HEK293 (cell line): ENCODE data around the gene HMX1.

Source experiments
- CTCF ChIA-PET: fragments of 350-600 bp; formaldehyde crosslinking; extraction: SDS; loops from one replicate; lab custom pipeline; 2021; ENCODE audit warnings: antibody characterized with exemption; lab: Yijun Ruan, JAX
- POLR2A ChIA-PET: fragments of 300-600 bp; formaldehyde crosslinking; extraction: SDS; loops from one replicate; lab custom pipeline; 2020; ENCODE audit warnings: antibody characterized with exemption, inconsistent platforms; lab: Yijun Ruan, JAX
- H3K27ac ChIP-seq: fragments of 200-500 bp; sonication (Bioruptor generic); 2 replicates; pipeline ENCODE4 v1.5.1; 2014; ENCODE audit warnings: low read depth, low read length, control low read depth, inconsistent platforms; ENCODE audit errors: extremely low read depth
- H3K36me3 ChIP-seq, 2 experiments: fragments of 200-500 bp in 1 of 2; sonication (Bioruptor generic) in 1 of 2; 1 replicate in 1 of 2; 2 replicates in 1 of 2; pipeline ENCODE4 v1.5.1; 2014 to 2017; ENCODE audit warnings: inconsistent platforms in 2 of 2, low read length in 2 of 2; ENCODE audit not compliant: control insufficient read depth in 2 of 2, insufficient read depth in 1 of 2
- H3K4me1 ChIP-seq: fragments of 200-500 bp; sonication (Bioruptor generic); 2 replicates; pipeline ENCODE4 v1.5.1; 2014; ENCODE audit warnings: mild to moderate bottlenecking, low read length, inconsistent platforms; ENCODE audit not compliant: control insufficient read depth, insufficient read depth
- H3K4me3 ChIP-seq: 2 replicates; pipeline ENCODE4 v1.5.1; 2011; ENCODE audit warnings: low read depth, mild to moderate bottlenecking, control low read depth, low read length, moderate library complexity
- H3K9me3 ChIP-seq: fragments of 200-500 bp; sonication (Bioruptor generic); 2 replicates; pipeline ENCODE4 v1.5.1; 2014; ENCODE audit warnings: low read depth, low read length, inconsistent platforms; ENCODE audit not compliant: control insufficient read depth, insufficient read depth
- MZF1 ChIP-seq: fragments of 450-650 bp; formaldehyde crosslinking; IDR thresholded peaks from 2 replicates; pipeline ENCODE4 v1.5.1; 2017; ENCODE audit warnings: missing biosample characterization, missing genetic modification characterization, borderline replicate concordance
- PBX3 ChIP-seq: sonication (generic); formaldehyde crosslinking; IDR thresholded peaks from 2 replicates; pipeline ENCODE4 v1.8.1; 2022; ENCODE audit warnings: mild to moderate bottlenecking, moderate library complexity, missing genetic modification reagents
- PRDM2 ChIP-seq: fragments of 450-650 bp; formaldehyde crosslinking; IDR thresholded peaks from 2 replicates; pipeline ENCODE4 v1.5.1; 2016; ENCODE audit warnings: missing biosample characterization, missing genetic modification characterization, borderline replicate concordance
- PRDM4 ChIP-seq: fragments of 450-650 bp; formaldehyde crosslinking; IDR thresholded peaks from 2 replicates; pipeline ENCODE4 v1.5.1; 2017; ENCODE audit warnings: missing biosample characterization, missing genetic modification characterization
- RBAK ChIP-seq: fragments of 450-650 bp; formaldehyde crosslinking; IDR thresholded peaks from 2 replicates; pipeline ENCODE4 v1.5.1; 2016; ENCODE audit warnings: missing biosample characterization, missing genetic modification characterization
- REPIN1 ChIP-seq: fragments of 450-650 bp; formaldehyde crosslinking; IDR thresholded peaks from 2 replicates; pipeline ENCODE4 v1.5.1; 2017; ENCODE audit warnings: missing biosample characterization, missing genetic modification characterization, low read depth
- TCF7L2 ChIP-seq: IDR thresholded peaks from 2 replicates; pipeline ENCODE4 v1.6.1; 2011; ENCODE audit warnings: low read depth, mild to moderate bottlenecking, inconsistent platforms, low read length, moderate library complexity, borderline replicate concordance
- ZNF114 ChIP-seq: fragments of 450-650 bp; formaldehyde crosslinking; IDR thresholded peaks from 2 replicates; pipeline ENCODE4 v1.5.0; 2017; ENCODE audit warnings: missing biosample characterization, missing genetic modification characterization
- ZNF133 ChIP-seq: fragments of 450-650 bp; formaldehyde crosslinking; IDR thresholded peaks from 2 replicates; pipeline ENCODE4 v1.5.1; 2016; ENCODE audit warnings: missing biosample characterization, missing genetic modification characterization
- ZNF157 ChIP-seq: fragments of 450-650 bp; formaldehyde crosslinking; IDR thresholded peaks from 2 replicates; pipeline ENCODE4 v1.5.1; 2016; ENCODE audit warnings: missing biosample characterization, missing genetic modification characterization
- ZNF24 ChIP-seq: fragments of 450-650 bp; formaldehyde crosslinking; IDR thresholded peaks from 2 replicates; pipeline ENCODE4 v1.5.1; 2016; ENCODE audit warnings: missing biosample characterization, missing genetic modification characterization
- ZNF302 ChIP-seq: fragments of 450-650 bp; formaldehyde crosslinking; IDR thresholded peaks from 2 replicates; pipeline ENCODE4 v1.5.1; 2016; ENCODE audit warnings: missing biosample characterization, missing genetic modification characterization, low read depth
- ZNF391 ChIP-seq: fragments of 450-650 bp; formaldehyde crosslinking; IDR thresholded peaks from 2 replicates; pipeline ENCODE4 v1.5.1; 2016; ENCODE audit warnings: low read depth, missing biosample characterization, missing genetic modification characterization, borderline replicate concordance
- ZNF529 ChIP-seq: fragments of 450-650 bp; formaldehyde crosslinking; IDR thresholded peaks from 2 replicates; pipeline ENCODE4 v1.5.1; 2017; ENCODE audit warnings: missing genetic modification characterization, missing biosample characterization; ENCODE audit not compliant: insufficient replicate concordance
- ZNF548 ChIP-seq: fragments of 450-650 bp; formaldehyde crosslinking; IDR thresholded peaks from 2 replicates; pipeline ENCODE4 v1.5.1; 2016; ENCODE audit warnings: missing biosample characterization, missing genetic modification characterization
- ZNF558 ChIP-seq: fragments of 450-650 bp; formaldehyde crosslinking; IDR thresholded peaks from 2 replicates; pipeline ENCODE4 v1.5.1; 2016; ENCODE audit warnings: missing biosample characterization, missing genetic modification characterization
- ZNF596 ChIP-seq: fragments of 450-650 bp; IDR thresholded peaks from 2 replicates; pipeline ENCODE4 v1.5.0; 2018; ENCODE audit warnings: missing biosample characterization, mild to moderate bottlenecking, missing genetic modification characterization, moderate library complexity
- ZNF623 ChIP-seq: fragments of 450-650 bp; formaldehyde crosslinking; IDR thresholded peaks from 2 replicates; pipeline ENCODE4 v1.5.1; 2016; ENCODE audit warnings: missing biosample characterization, missing genetic modification characterization
- ZNF768 ChIP-seq: fragments of 450-650 bp; formaldehyde crosslinking; IDR thresholded peaks from 2 replicates; pipeline ENCODE4 v1.5.1; 2018; ENCODE audit warnings: missing biosample characterization, mild to moderate bottlenecking, missing genetic modification characterization
- ZNF792 ChIP-seq: fragments of 450-650 bp; formaldehyde crosslinking; IDR thresholded peaks from 2 replicates; pipeline ENCODE4 v1.5.1; 2016; ENCODE audit warnings: missing biosample characterization, missing genetic modification characterization

The HMX1 gene

GRCh38 chr4:8853249-8853648 lies 18.4 kb downstream of the HMX1 start:
- Histone ChIP-seq H3K36me3 (no peaks in the 10 kb centered on the region), H3K4me1 (no peaks in the 10 kb centered on the region; the same call in 1 of the 2 replicates), H3K27ac (no peak overlapping the region), H3K9me3 (no peaks in the 10 kb centered on the region), H3K4me3 (no peak overlapping the region)
- POLR2A ChIA-PET: no interaction called here
- TF ChIP-seq ZNF391 (no peak), ZNF792 (tag by site-specific recombination) (no peak), REPIN1 (tag by site-specific recombination) (no peak), ZNF596 (tag by site-specific recombination) (no peak), ZNF114 (tag by site-specific recombination) (no peak), ZNF529 (tag by site-specific recombination) (no peak)
- CTCF ChIA-PET: no interaction called here

- peaks cover 2% of the 10 kb centered on the region; the same call in 1 of the 2 replicates for H3K4me1 ChIP-seq
- no peaks in the 10 kb centered on the region for H3K36me3 ChIP-seq
- H3K9me3 ChIP-seq: no peaks in the 10 kb centered on the region
- ChIA-PET CTCF (no interaction called here), POLR2A (no interaction called here)
- TF ChIP-seq ZNF623 (tag by site-specific recombination): no peak
- no peak for TF ChIP-seq PRDM2 (tag by site-specific recombination)
- no peak for TF ChIP-seq ZNF302 (tag by site-specific recombination)
- H3K27ac ChIP-seq: no peak overlapping the region
- no peak overlapping the region for H3K4me3 ChIP-seq
These were observed 19.4 kb downstream of the HMX1 start for GRCh38 chr4:8852118-8852704.

GRCh38 chr4:8851321-8852117 lies 20.1 kb downstream of the HMX1 start:
- POLR2A ChIA-PET: no interaction called here
- TF ChIP-seq PBX3 (no peak), ZNF24 (tag by site-specific recombination) (no peak), ZNF157 (tag by site-specific recombination) (no peak), MZF1 (tag by site-specific recombination) (no peak), ZNF558 (tag by site-specific recombination) (no peak), ZNF548 (tag by site-specific recombination) (no peak), ZNF133 (tag by site-specific recombination) (no peak), ZNF768 (tag by site-specific recombination) (no peak), PRDM4 (tag by site-specific recombination) (no peak), RBAK (no peak), TCF7L2 (no peak)

More at GRCh38 chr4:8851321-8852117, 20.1 kb downstream of the HMX1 start:
- Histone ChIP-seq H3K27ac (no peak overlapping the region), H3K4me1 (peaks cover 2% of the 10 kb centered on the region; the same call in 1 of the 2 replicates), H3K4me3 (no peak overlapping the region), H3K36me3 (no peaks in the 10 kb centered on the region), H3K9me3 (no peaks in the 10 kb centered on the region)
- CTCF ChIA-PET: no interaction called here
